ENCODE measurements around the gene RPSA. TPM values are rescaled to one million over a fixed set of nuclear protein-coding genes. Genes with fewer than 3 reads are reported as not detected.

Gene RPSA
- total RNA-seq, 2 donors from 2014 or later: 555 to 696 TPM

GRCh38 chr3:39387411-39387975, 19.0 kb upstream of the RPSA start:
- Histone ChIP-seq H3K4me3 (no peak overlapping the region), H3K27ac (no peak overlapping the region), H3K27me3 (no peaks in the 10 kb centered on the region), H3K9me3 (no peaks in the 10 kb centered on the region), H3K4me1 (peaks cover 39% of the 10 kb centered on the region), H3K36me3 (replicated peaks in 1 of 2; ENCODE audit: insufficient read depth in 1 of 2, low read depth in 2 of 2) (peaks cover 0 to 16% of the 10 kb centered on the region in 2 donors)
- intact Hi-C loops (cut with DNase I): no loop called here
- 55 to 60% methylated on average over 1 of the region's 1 CpG for whole genome bisulfite sequencing, 2 donors
- TF ChIP-seq POLR2A (IDR thresholded peaks at IDR 0.05) (no peak), CTCF (IDR thresholded peaks at IDR 0.05) (no peak)
- DNase-seq: no peak
- ATAC-seq: no peak

GRCh38 chr3:39388153-39388552, 18.4 kb upstream of the RPSA start:
- Histone ChIP-seq H3K27ac (no peak overlapping the region), H3K4me1 (peaks cover 35% of the 10 kb centered on the region), H3K36me3 (replicated peaks in 1 of 2; ENCODE audit: insufficient read depth in 1 of 2, low read depth in 2 of 2) (peaks cover 0 to 20% of the 10 kb centered on the region in 2 donors), H3K27me3 (no peaks in the 10 kb centered on the region), H3K9me3 (no peaks in the 10 kb centered on the region), H3K4me3 (no peak overlapping the region)
- no peak for ATAC-seq
- TF ChIP-seq POLR2A (IDR thresholded peaks at IDR 0.05) (no peak), CTCF (IDR thresholded peaks at IDR 0.05) (no peak)
- intact Hi-C loops (cut with DNase I): no loop called here
- 65 to 72% methylated on average over 2 of the region's 2 CpGs for WGBS, 2 donors
- DNase-seq: no peak

- DNase-seq: no peak
Observed at GRCh38 chr3:39388741-39389248, 17.7 kb upstream of the RPSA start.

GRCh38 chr3:39390181-39390580, 16.3 kb upstream of the RPSA start:
- Histone ChIP-seq H3K4me1 (peaks cover 29% of the 10 kb centered on the region), H3K27ac (no peak overlapping the region), H3K36me3 (replicated peaks in 1 of 2; ENCODE audit: insufficient read depth in 1 of 2, low read depth in 2 of 2) (peaks cover 3 to 32% of the 10 kb centered on the region in 2 donors), H3K27me3 (no peaks in the 10 kb centered on the region), H3K4me3 (no peak overlapping the region), H3K9me3 (no peaks in the 10 kb centered on the region)
- ATAC-seq: no peak
- intact Hi-C loops (cut with DNase I): no loop called here
- 91 to 93% methylated on average over 4 of the region's 4 CpGs for WGBS, 2 donors
- no peak for DNase-seq
- TF ChIP-seq POLR2A (IDR thresholded peaks at IDR 0.05) (no peak), CTCF (IDR thresholded peaks at IDR 0.05) (no peak)

More at GRCh38 chr3:39388741-39389248, 17.7 kb upstream of the RPSA start:
- WGBS, 2 donors: 60 to 68% methylated on average over 2 of the region's 2 CpGs
- Histone ChIP-seq H3K27me3 (no peaks in the 10 kb centered on the region), H3K4me3 (no peak overlapping the region), H3K4me1 (peaks cover 35% of the 10 kb centered on the region), H3K27ac (no peak overlapping the region), H3K36me3 (replicated peaks in 1 of 2; ENCODE audit: insufficient read depth in 1 of 2, low read depth in 2 of 2) (peaks cover 3 to 23% of the 10 kb centered on the region in 2 donors), H3K9me3 (no peaks in the 10 kb centered on the region)
- ATAC-seq: no peak
- TF ChIP-seq POLR2A (IDR thresholded peaks at IDR 0.05) (no peak), CTCF (IDR thresholded peaks at IDR 0.05) (no peak)
- intact Hi-C loops (cut with DNase I): no loop called here

GRCh38 chr3:39396690-39397089, 9.8 kb upstream of the RPSA start:
- H3K4me1 ChIP-seq: no peaks in the 10 kb centered on the region
- no peaks in the 10 kb centered on the region for H3K9me3 ChIP-seq
- 81 to 92% methylated on average over 2 to 3 of the region's 3 CpGs for WGBS, 2 donors
- H3K27ac ChIP-seq: no peak overlapping the region
- no peak overlapping the region for H3K4me3 ChIP-seq
- H3K27me3 ChIP-seq: no peaks in the 10 kb centered on the region
- DNase-seq (no peak), ATAC-seq (no peak)
- intact Hi-C loops (cut with DNase I): no loop called here
- peaks cover 3 to 33% of the 10 kb centered on the region in 2 donors for H3K36me3 ChIP-seq (replicated peaks in 1 of 2; ENCODE audit: insufficient read depth in 1 of 2, low read depth in 2 of 2)
- no peak for TF ChIP-seq POLR2A (IDR thresholded peaks at IDR 0.05)
- TF ChIP-seq CTCF (IDR thresholded peaks at IDR 0.05): no peak
